CD14-positive monocyte (primary cell): Measurements from ENCODE around the gene GTF2F1. TPM values are rescaled to one million over a fixed set of nuclear protein-coding genes. Genes with fewer than 3 reads are reported as not detected.

ENCODE experiments used
- DNase-seq, 3 donors: peaks; one replicate each; pipeline ENCODE4 v3.0.0-alpha.2; 2011 to 2022
- H2AFZ ChIP-seq: 2 replicates; pipeline ENCODE4 v1.6.0; 2012; ENCODE audit warnings: mild to moderate bottlenecking, low read depth, low read length, inconsistent platforms; ENCODE audit not compliant: insufficient read depth, poor library complexity, severe bottlenecking
- H3K27ac ChIP-seq, 2 donors: 1 replicate in 1 of 2; 2 replicates in 1 of 2; pipeline ENCODE4 v1.5.1; 2012 to 2013; ENCODE audit warnings: low read length in 2 of 2, control low read depth in 1 of 2, inconsistent platforms in 1 of 2, low read depth in 1 of 2, mild to moderate bottlenecking in 1 of 2
- H3K27me3 ChIP-seq, 2 donors: one replicate each; pipeline versions ENCODE4 v1.6.0 to v1.6.1; 2011 to 2013; ENCODE audit warnings: low read length in 2 of 2; ENCODE audit not compliant: control insufficient read depth in 2 of 2, insufficient read depth in 2 of 2
- H3K36me3 ChIP-seq, 2 donors: replicated peaks in 1 of 2; 1 replicate in 1 of 2; 2 replicates in 1 of 2; pipeline versions ENCODE4 v1.5.1 to v1.6.1; 2012 to 2013; ENCODE audit warnings: low read length in 2 of 2, control low read depth in 1 of 2, inconsistent platforms in 1 of 2, mild to moderate bottlenecking in 1 of 2; ENCODE audit not compliant: insufficient read depth in 2 of 2, control insufficient read depth in 1 of 2
- H3K4me1 ChIP-seq, 2 donors: 1 replicate in 1 of 2; 2 replicates in 1 of 2; pipeline versions ENCODE4 v1.5.1 to v1.6.1; 2012 to 2013; ENCODE audit warnings: low read length in 2 of 2, control low read depth in 1 of 2, inconsistent platforms in 1 of 2, mild to moderate bottlenecking in 1 of 2, moderate library complexity in 1 of 2; ENCODE audit not compliant: insufficient read depth in 2 of 2, control insufficient read depth in 1 of 2
- H3K4me2 ChIP-seq: replicated peaks from 2 replicates; pipeline ENCODE3; 2012; ENCODE audit warnings: low read length, moderate library complexity, mild to moderate bottlenecking; ENCODE audit not compliant: poor library complexity, severe bottlenecking; ENCODE audit errors: extremely low read depth
- H3K4me3 ChIP-seq, 3 experiments: fragments of 200-600 bp in 1 of 3; sonication (generic) in 1 of 3; replicated peaks in 1 of 3; 1 replicate in 2 of 3; 2 replicates in 1 of 3; pipeline ENCODE4 v1.5.1; 2011 to 2013; ENCODE audit warnings: low read length in 3 of 3, mild to moderate bottlenecking in 3 of 3, control low read depth in 2 of 3, low read depth in 2 of 3, inconsistent platforms in 1 of 3, moderate library complexity in 1 of 3
- H3K79me2 ChIP-seq: 2 replicates; pipeline ENCODE4 v1.6.0; 2012; ENCODE audit warnings: mild to moderate bottlenecking, control low read depth, inconsistent platforms, low read length, moderate library complexity; ENCODE audit not compliant: insufficient read depth
- H3K9ac ChIP-seq: 2 replicates; pipeline ENCODE4 v1.6.0; 2017; ENCODE audit warnings: low read length, mild to moderate bottlenecking; ENCODE audit not compliant: insufficient read depth, poor library complexity, severe bottlenecking
- H3K9me3 ChIP-seq, 2 donors: replicated peaks in 1 of 2; 1 replicate in 1 of 2; 2 replicates in 1 of 2; pipeline versions ENCODE4 v1.5.1 to v1.6.1; 2012 to 2013; ENCODE audit warnings: low read length in 2 of 2, control low read depth in 1 of 2; ENCODE audit not compliant: control insufficient read depth in 1 of 2, insufficient read depth in 1 of 2
- H4K20me1 ChIP-seq: 2 replicates; pipeline ENCODE4 v1.6.0; 2012; ENCODE audit warnings: mild to moderate bottlenecking, low read length, control low read depth, moderate library complexity; ENCODE audit not compliant: insufficient read depth
- H3K27ac Mint-ChIP-seq, 7 donors: one replicate each; pipeline ENCODE4 v1.8.0; 2020; ENCODE audit warnings: mild to moderate bottlenecking in 7 of 7, mixed read lengths in 7 of 7, moderate library complexity in 6 of 7, inconsistent platforms in 2 of 7
- H3K27me3 Mint-ChIP-seq, 3 donors: one replicate each; pipeline ENCODE4 v1.8.0; 2021 to 2022; ENCODE audit warnings: low read depth in 3 of 3, mild to moderate bottlenecking in 3 of 3, mixed read lengths in 3 of 3, moderate library complexity in 3 of 3, inconsistent platforms in 1 of 3
- H3K36me3 Mint-ChIP-seq, 2 donors: one replicate each; pipeline ENCODE4 v1.8.0; 2020; ENCODE audit warnings: mixed read lengths in 2 of 2, inconsistent platforms in 1 of 2, mild to moderate bottlenecking in 1 of 2
- H3K4me1 Mint-ChIP-seq: one replicate; pipeline ENCODE4 v1.8.0; 2020; ENCODE audit warnings: mild to moderate bottlenecking, mixed read lengths
- H3K4me3 Mint-ChIP-seq, 2 donors: one replicate each; pipeline ENCODE4 v1.8.0; 2020; ENCODE audit warnings: mild to moderate bottlenecking in 2 of 2, mixed read lengths in 2 of 2, moderate library complexity in 1 of 2
- H3K9me3 Mint-ChIP-seq, 7 donors: one replicate each; pipeline ENCODE4 v1.8.0; 2020 to 2022; ENCODE audit warnings: mixed read lengths in 7 of 7, mild to moderate bottlenecking in 6 of 7, moderate library complexity in 6 of 7, inconsistent platforms in 2 of 7
- CTCF ChIP-seq: fragments of 200-600 bp; IDR thresholded peaks from one replicate; pipeline ENCODE4 v1.8.0; 2022; ENCODE audit warnings: antibody characterized with exemption, mild to moderate bottlenecking
- WGBS: methylation state at CpG from one replicate; pipeline ENCODE4 v1.1.5; 2013; ENCODE audit warnings: missing lambda C conversion rate; ENCODE audit not compliant: insufficient coverage; 5-methylcytosine and 5-hydroxymethylcytosine counted together
- intact Hi-C, 2 donors: fragments of 100-400 bp; cut with micrococcal nuclease; formaldehyde crosslinking; loops; one replicate each; pipeline versions ENCODE4 v1.15.0 to v1.15.1; 2023
- polyA plus RNA-seq, 3 donors: library from polyadenylated mRNA; depleted of rRNA in 1 of 3; unstranded in 2 of 3; stranded (reverse) in 1 of 3; fragments of 300-500 nt in 2 of 3; fragments of >200 nt in 1 of 3; fragmentation: Illumina TruSeq in 2 of 3; gene quantifications; 1 replicate in 2 of 3; 2 replicates in 1 of 3; pipeline ENCODE4 v1.2.3, GENCODE V29; 2012 to 2021

The GTF2F1 gene
- polyA plus RNA-seq, 3 donors = 9.4 to 46.4 (median 13.2) TPM

GRCh38 chr19:6423499-6424194 lies 30.7 kb upstream of the GTF2F1 start:
- Mint-ChIP-seq H3K4me3 (peak overlapping the region; percentile 84 to 91), H3K4me1 (peaks cover 32% of the 10 kb centered on the region), H3K9me3 (peaks cover 0 to 6% (median 3%) of the 10 kb centered on the region in 7 donors), H3K27me3 (peaks cover 0 to 6% (median 0%) of the 10 kb centered on the region in 3 donors), H3K36me3 (peaks cover 32 to 37% of the 10 kb centered on the region in 2 donors), H3K27ac (peak overlapping the region; percentile 65 to 89 (median 79))
- 0% methylated on average over 12 of the region's 20 CpGs for WGBS
- peak overlapping the region; percentile 97 for H3K4me2 ChIP-seq
- H4K20me1 ChIP-seq = peaks cover 54% of the 10 kb centered on the region
- H3K9ac ChIP-seq = peak overlapping the region; percentile 73
- H3K9me3 ChIP-seq = no peaks in the 10 kb centered on the region
- H3K27ac ChIP-seq = peak overlapping the region; percentile 29 to 79
- H3K4me1 ChIP-seq = peaks cover 23 to 30% of the 10 kb centered on the region in 2 donors
- TF ChIP-seq CTCF = no peak
- peak overlapping the region; percentile 62 to 87 (median 64) for H3K4me3 ChIP-seq
- H3K27me3 ChIP-seq = no peaks in the 10 kb centered on the region
- H3K79me2 ChIP-seq = peaks cover 55% of the 10 kb centered on the region
- peak; percentile 13 to 38 (median 19) for DNase-seq
- intact Hi-C loops = loop anchor here (10.0 kb wide), 2 partner anchors 49 to 519 kb away; partner anchors contain the start of genes ALKBH7 (in 1 of the 2), NDUFA11 (in 1 of the 2), PSPN (in 1 of the 2) and VMAC (in 1 of the 2)
- no peak overlapping the region for H2AFZ ChIP-seq
- H3K36me3 ChIP-seq = peaks cover 34 to 38% of the 10 kb centered on the region in 2 donors

- H3K9ac ChIP-seq = no peak overlapping the region
These were observed 28.4 kb upstream of the GTF2F1 start for GRCh38 chr19:6421075-6422014.

More at GRCh38 chr19:6421075-6422014, 28.4 kb upstream of the GTF2F1 start:
- Mint-ChIP-seq H3K4me1 (peaks cover 32% of the 10 kb centered on the region), H3K27ac (peak overlapping the region in 4 of 7 donors; percentile 23 to 70 (median 48)), H3K9me3 (peaks cover 0 to 6% (median 3%) of the 10 kb centered on the region in 7 donors), H3K36me3 (peaks cover 52 to 60% of the 10 kb centered on the region in 2 donors), H3K27me3 (no peaks in the 10 kb centered on the region), H3K4me3 (no peak overlapping the region)
- H3K4me1 ChIP-seq = peaks cover 23 to 30% of the 10 kb centered on the region in 2 donors
- no peaks in the 10 kb centered on the region for H3K9me3 ChIP-seq
- peak overlapping the region in 1 of 2 donors; percentile 51 for H3K27ac ChIP-seq
- peaks cover 63% of the 10 kb centered on the region for H4K20me1 ChIP-seq
- H3K27me3 ChIP-seq = no peaks in the 10 kb centered on the region
- no peak overlapping the region for H3K4me3 ChIP-seq
- TF ChIP-seq CTCF = no peak
- WGBS = 100% methylated on average over 11 of the region's 20 CpGs
- peaks cover 62% of the 10 kb centered on the region for H3K79me2 ChIP-seq
- H3K4me2 ChIP-seq = no peak overlapping the region
- no peak for DNase-seq
- intact Hi-C loops = loop anchor here (10.0 kb wide), 2 partner anchors 47 to 517 kb away; partner anchors contain the start of genes ALKBH7 (in 1 of the 2), NDUFA11 (in 1 of the 2), PSPN (in 1 of the 2) and VMAC (in 1 of the 2)
- peaks cover 57 to 62% of the 10 kb centered on the region in 2 donors for H3K36me3 ChIP-seq
- no peak overlapping the region for H2AFZ ChIP-seq
